Jurkat, Clone E6-1 (cell line): Measurements from ENCODE around the gene SLC12A7.
"Not testable (repeated sequence)": the region's sequence is repeated elsewhere in the genome, so short reads cannot be mapped to it uniquely, and the experiment has no call there.

Experiments used
- DNase-seq: peaks from one replicate; pipeline ENCODE4 v3.0.0-alpha.2; 2011; ENCODE audit warnings: low read depth, low spot score
- H3K4me3 ChIP-seq: 2 replicates; pipeline ENCODE4 v1.5.1; 2011; ENCODE audit warnings: mild to moderate bottlenecking, low read length, control low read depth, moderate library complexity

The SLC12A7 gene

DNA sequence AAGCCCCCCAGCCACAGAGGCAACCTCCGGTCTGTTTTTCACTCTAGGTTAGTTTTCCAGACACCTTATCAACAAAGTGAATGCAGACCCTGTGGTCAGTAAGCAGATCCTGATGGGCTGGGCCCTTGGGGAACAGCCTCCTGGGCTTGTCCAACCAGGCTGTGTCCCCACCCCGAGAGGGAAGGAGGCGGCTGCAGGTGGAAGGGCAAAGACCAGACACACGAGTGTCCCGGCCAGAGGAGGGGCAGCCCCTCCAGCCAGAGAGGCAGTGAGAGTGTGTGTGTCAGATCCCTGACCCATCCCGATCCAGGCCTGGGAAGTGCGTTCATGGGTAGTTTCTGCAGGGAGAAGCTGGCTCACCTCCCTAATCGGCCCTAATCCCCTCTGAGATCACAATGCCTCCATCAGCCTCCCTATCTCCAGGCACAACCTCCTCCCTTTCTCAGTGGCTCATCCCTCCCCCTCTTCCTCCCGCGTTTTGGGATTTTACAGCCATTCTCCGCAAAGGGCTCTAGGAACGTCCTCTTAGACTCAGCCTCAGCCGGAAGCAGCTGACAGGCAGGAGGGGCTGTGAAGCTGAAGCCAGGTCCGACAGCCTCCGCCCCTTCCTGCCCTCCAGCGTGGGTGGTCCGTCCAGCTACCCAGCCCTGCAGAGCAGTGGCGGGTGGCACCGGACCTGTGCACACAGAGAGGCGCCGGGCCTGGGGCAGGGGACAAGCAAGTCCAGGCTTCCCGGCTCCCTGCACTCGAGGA is 9.7 kb downstream of the SLC12A7 start:
- no peak overlapping the region for H3K4me3 ChIP-seq
- DNase-seq = no peak

GRCh38 chr5:1100664-1101574 is 10.9 kb downstream of the SLC12A7 start:
- no peak for DNase-seq
- H3K4me3 ChIP-seq = no peak overlapping the region

DNA sequence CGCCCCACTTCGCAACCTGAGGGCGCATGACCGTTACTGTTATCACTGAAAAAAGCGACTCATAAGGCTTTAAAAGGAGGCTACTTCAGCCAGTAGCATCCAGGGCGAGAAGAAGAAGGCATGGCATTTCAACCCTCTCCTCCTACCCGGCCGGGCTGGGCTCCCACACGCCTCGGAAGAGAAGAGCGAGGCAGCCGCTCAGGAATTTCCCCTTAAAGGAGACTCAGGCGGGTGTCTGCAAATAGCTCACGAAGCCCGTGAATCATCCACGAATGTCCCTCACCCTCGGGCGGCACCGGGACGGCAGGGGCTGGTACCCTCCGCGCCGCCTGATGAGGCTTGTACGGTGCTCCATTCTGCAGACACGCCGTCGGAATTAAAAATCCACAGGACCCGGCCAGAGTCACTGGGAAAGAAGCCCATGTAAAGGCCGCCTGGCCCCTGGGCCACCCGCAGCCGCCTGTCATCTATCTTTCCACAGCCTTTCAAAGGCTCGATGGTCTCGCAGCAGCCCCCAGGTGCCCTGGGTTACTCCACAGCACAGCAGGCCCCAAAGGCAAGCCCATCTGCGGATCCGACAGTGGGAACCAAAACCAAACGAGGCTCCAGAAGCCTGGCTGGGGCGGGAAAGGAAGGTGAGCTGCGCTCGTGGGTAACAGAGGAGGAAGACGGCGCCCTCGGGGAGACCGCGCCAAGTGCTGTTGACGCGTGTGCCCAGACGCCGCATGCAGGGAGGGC is 11.8 kb downstream of the SLC12A7 start:
- no peak overlapping the region for H3K4me3 ChIP-seq
- DNase-seq = no peak

DNA sequence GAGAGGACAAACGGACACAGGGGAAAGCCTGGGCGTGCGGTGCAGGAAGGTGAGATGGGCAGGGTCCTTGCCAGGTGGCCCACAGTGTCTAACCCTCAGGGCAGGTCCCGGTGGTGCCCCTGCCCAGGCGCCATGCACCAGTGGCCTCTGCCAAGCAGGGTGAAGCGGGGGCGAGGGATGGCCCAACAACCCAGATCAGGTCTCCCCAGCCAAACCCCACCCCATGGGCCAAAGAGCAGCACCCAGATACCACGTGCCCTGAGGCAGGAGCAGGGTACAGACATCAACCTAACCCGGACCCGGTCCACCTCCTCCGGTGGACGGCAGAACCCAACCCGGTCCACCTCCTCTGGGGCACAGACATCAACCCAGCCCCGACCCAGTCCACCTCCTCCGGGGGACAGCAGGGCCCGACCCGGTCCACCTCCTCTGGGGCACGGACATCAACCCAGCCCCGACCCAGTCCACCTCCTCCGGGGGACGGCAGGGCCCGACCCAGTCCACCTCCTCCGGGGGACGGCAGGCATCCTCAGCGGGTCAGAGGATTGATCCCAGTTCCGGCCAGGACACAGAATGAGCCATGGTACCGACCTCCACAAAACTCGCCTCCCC is 12.8 kb downstream of the SLC12A7 start:
- DNase-seq = no peak
- H3K4me3 ChIP-seq = no peak overlapping the region

DNA sequence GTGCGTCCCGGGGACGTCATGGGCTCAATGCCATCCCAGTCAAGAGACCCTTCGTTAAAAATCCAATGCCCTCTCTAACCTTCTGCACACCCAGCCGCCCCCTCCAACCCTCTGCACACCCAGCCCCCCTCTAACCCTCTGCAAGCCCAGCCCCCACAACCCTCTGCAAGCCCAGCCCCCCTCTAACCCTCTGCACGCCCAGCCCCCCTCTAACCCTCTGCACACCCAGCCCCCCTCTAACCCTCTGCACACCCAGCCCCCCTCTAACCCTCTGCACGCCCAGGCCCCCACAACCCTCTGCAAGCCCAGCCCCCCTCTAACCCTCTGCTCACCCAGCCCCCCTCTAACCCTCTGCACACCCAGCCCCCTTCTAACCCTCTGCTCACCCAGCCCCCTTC is 13.9 kb downstream of the SLC12A7 start:
- DNase-seq, H3K4me3 ChIP-seq: not testable (repeated sequence)

- DNase-seq = no peak
- no peak overlapping the region for H3K4me3 ChIP-seq
Measured at GRCh38 chr5:1097381-1097987, 14.4 kb downstream of the SLC12A7 start.

DNA sequence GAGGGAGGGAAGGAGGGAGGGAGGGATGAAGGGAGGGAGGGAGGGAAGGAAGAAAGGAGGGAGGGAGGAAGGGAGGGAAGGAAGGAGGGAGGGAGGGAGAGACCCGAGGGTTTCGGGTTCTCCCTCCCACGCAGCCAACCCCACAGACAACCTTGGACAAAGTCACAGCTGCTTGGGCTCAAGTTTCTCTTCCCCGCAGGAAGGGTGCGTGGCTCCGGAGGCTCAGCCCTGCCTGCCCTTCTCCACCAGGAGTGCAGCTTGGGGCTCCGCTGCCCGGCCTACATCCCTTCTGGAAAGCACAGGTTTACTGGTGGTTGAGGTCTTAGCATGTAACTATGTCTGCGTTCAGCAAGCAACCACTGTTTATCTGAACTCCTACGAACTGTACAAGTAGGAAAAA is 15.0 kb downstream of the SLC12A7 start:
- H3K4me3 ChIP-seq = no peak overlapping the region
- no peak for DNase-seq

DNA sequence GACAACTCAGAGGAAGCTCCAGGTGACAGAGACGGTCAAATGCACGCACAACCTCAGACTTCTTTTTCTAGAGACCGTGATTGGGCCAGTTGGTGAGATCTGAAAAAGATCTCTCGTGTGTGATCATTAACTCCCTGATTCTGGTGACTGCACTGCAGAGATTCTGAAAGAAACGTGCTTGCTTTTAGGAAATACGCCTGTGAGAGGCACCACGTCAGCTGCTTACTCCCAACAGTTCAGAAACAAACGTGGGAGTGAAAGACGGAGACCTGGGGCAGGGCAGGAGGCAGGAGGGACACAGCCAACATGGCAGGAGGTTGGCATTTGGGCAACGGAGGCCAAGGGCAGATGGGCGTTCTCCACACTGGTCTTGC is 15.9 kb downstream of the SLC12A7 start:
- no peak overlapping the region for H3K4me3 ChIP-seq
- no peak for DNase-seq

DNA sequence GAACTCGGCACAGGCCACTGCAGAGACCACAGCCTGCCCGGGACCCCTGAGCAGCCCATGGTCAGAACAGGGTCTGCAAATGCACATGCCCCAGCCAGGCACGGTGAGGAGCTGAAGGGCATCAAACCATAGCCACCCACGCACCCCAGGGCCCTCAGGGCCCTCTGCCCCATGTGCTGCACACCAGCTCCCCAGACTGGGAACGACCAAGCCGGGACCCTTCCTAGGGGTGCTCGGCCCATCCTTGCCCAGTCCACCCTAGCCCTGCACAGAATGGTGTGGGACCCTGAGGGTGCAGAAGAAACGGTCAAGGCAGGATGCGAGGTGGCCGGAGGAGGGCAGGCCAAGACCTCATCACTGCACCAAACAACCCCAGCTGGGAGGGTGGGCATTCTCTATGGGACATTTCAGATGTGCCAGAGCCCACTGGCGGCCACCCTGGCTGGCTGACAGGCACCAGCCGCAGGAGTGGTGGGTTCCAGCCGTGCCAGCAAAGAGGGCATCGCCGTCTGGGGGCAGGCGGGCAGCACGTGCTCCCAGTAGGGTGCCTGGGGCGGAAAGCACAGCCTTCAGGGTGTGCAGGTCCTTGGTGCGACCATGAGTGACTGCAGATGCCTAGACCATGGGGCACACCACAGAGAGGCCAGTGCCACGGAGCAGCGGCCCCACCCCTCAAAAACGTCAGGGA is 16.4 kb downstream of the SLC12A7 start:
- no peak for DNase-seq
- H3K4me3 ChIP-seq = no peak overlapping the region

DNA sequence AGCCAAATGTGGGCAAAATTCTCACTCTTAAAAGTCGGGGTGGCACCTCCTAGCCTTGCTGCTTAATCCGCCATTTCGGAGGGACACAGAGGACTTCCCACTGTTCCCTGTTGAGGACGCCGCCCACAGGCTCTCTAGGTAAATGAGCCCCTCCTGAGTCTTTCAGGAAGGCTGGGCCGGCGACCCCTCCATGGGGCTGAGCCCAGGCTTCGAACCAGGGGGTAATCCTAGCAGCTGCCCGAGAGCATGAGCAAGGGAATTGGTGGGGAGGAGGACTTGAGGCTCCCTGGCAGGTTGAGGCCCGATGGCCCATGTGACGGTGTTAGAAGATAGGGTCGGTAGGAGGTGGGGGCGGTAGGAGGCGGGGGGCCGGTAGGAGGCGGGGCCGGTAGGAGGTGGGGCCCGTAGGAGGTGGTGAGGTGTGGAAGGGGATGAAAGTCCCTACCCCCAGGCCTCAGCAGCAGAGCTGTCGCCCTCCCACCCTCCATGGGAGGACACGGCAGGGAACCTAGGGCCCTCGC is 17.1 kb downstream of the SLC12A7 start:
- no peak overlapping the region for H3K4me3 ChIP-seq
- no peak for DNase-seq

GRCh38 chr5:1093361-1093760 is 18.5 kb downstream of the SLC12A7 start:
- H3K4me3 ChIP-seq = no peak overlapping the region
- DNase-seq = no peak

GRCh38 chr5:1092122-1092521 is 19.7 kb downstream of the SLC12A7 start:
- H3K4me3 ChIP-seq = no peak overlapping the region
- DNase-seq = no peak

DNA sequence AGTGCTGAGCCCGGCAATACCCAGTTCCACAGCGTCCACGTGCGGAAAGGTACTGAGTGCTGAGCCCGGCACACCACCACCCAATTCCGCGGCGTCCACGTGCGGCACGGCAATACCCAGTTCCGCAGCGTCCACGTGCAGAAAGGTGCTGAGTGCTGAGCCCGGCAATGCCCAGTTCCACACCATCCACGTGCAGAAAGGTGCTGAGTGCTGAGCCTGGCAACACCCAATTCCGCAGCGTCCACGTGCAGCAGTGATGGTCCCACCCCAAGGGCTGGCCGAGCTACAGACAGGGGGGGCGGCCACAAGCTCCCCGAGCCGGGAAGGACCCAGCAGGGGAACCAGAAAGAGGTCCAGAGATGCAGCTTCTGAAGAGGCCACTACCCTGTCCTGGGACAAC is 20.2 kb downstream of the SLC12A7 start:
- H3K4me3 ChIP-seq = no peak overlapping the region
- no peak for DNase-seq

DNA sequence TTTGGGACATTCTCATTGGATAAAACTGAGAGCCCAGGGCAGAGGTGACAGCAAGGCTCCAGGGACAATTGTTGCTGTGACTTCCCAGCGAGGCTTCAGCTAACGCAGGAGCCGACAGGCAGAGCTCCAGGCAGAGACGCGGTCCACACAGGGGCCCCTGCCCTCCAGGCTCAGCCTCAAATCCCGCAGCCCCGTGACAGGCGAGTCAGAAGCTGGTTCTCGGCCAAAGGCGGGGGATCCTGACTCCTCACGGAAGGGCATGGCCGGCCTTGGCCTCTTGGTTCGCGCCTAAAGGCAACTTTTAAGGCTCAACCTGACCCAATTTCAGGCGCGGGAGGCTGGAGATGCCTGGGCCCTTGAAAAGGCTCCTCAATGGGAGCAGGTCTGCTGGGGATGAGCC is 21.3 kb downstream of the SLC12A7 start:
- H3K4me3 ChIP-seq = no peak overlapping the region
- DNase-seq = no peak

DNA sequence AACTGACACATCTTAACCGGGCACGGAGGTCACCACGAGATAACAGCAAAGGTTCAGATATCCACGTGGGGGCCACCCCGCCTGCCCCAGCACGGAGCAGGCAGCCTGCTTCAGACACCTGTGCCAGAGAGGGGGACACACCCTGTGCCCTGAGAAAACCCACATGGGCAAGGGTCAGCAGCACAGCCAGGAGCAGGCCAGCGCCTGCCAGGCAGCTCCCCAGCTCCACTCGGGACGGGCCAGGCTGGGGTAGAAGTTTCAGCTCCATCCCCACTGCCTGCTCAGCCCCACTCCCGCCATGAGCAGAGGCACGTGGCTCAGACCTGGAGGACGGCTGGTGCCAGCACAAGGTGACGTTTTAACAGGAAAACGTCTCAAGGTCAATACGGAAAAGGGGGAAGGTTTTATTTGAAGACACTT is 22.2 kb downstream of the SLC12A7 start:
- no peak for DNase-seq
- H3K4me3 ChIP-seq = no peak overlapping the region

DNA sequence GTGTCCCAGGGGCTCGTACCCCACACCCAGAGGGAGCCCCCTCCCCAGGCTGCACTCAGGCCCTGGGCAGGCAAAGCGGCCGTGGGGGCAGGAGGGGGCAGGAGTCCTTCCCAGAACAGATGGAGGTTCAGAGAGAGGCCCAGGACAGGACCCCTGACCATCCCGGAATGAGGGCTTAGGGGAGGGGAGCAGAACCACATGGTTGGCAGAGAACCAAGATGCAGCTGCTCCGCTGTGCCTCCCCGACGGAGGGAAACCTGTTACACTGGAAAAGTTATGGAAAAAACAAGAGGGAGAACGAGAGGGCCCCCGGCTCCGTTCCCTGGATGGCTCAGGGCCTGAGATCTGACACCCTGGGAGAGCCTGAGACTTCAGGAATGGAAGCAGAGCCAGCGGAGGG is 22.7 kb downstream of the SLC12A7 start:
- DNase-seq = no peak
- H3K4me3 ChIP-seq = no peak overlapping the region

DNA sequence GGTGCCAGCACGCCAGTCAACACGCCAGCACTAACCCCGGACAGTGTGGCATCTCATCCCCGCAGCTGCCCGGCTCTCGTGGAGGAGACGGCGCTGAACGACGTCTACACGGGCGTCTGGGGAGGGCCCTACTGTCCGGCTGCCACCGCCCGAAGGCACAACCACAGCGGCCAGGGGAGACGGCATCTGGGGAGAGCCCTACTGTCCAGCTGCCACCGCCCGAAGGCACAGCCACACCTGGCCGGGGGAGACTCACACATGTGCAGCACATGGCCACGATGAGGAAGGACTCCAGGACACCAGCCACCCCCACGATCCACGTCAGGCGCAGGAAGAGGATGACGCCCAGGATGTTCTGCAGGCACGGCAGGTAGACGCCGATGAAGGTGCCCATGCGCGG is 23.1 kb downstream of the SLC12A7 start:
- no peak for DNase-seq
- no peak overlapping the region for H3K4me3 ChIP-seq

DNA sequence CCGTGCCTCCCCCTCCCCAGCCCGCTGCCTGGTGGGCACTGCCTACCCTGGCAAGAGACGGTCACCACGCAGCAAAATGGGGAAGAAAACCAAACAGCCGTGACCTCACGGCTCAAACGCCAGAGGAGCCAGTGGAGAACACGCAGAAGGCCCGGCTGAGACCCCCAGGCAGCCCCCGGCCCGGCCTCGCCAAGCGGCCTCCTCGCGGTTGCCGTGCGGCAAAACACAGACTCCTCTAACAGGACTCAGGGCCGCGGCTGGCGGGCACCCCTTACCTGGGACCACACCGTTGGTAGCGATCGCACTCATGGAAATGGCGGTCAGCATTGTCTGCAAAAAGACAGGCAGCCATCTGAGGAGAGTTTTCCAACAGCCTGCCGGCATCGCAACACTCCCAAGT is 23.8 kb downstream of the SLC12A7 start:
- no peak for DNase-seq
- no peak overlapping the region for H3K4me3 ChIP-seq
